ENCODE results near the gene ADAMTS3.

The ADAMTS3 gene

GRCh38 chr4:72568959-72569718, at the start of gene ADAMTS3:
TSS of gene ADAMTS3 (minus strand) at chr4:72569221. CDS start at chr4:72568762, 459 bp downstream.
- in situ Hi-C loops (cut with MboI; ENCODE audit: low sequenced_read_pairs) = no loop called here

- in situ Hi-C loops (cut with MboI; ENCODE audit: low sequenced_read_pairs) = no loop called here
These were observed 44.9 kb upstream of the ADAMTS3 start for GRCh38 chr4:72613959-72614358.

DNA sequence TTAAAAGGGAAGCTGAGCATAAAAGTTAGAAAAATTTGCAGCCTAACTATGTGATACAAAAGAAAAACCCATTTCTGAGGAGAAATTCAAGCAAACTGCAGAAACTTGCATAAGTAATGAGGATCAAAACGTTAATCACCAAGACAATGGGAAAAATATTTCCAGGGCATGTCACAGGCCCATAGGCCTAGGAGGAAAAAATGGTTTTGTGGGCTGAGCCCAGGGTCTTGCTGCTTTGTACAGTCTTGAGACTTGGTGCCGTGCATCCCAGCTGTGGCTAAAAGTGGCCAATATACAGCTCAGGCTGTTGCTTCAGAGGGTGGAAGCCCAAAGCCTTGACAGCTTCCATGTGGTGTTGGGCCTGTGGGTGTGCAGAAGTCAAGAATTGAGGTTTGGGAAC, 37.7 kb upstream of the ADAMTS3 start:
- in situ Hi-C loops (cut with MboI; ENCODE audit: low sequenced_read_pairs) = no loop called here

DNA sequence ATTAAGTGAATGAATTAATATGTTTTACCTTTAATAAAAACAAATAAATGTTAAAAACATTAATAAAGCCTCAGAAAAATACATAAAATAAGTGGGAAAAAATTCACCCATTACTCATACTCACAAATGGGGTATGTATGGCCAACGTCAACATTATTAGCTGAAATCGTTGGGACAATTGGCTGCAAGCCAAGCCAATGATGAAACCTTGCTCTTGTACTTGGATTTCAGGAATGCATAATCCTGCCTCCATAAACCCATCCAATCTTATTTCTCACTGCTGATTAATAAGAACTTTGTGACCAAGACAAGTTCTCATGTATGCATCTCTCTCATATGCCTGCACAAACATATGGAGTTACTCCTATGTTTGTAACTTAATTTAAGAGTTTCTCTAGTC, 35.3 kb upstream of the ADAMTS3 start:
- in situ Hi-C loops (cut with MboI; ENCODE audit: low sequenced_read_pairs) = no loop called here

DNA sequence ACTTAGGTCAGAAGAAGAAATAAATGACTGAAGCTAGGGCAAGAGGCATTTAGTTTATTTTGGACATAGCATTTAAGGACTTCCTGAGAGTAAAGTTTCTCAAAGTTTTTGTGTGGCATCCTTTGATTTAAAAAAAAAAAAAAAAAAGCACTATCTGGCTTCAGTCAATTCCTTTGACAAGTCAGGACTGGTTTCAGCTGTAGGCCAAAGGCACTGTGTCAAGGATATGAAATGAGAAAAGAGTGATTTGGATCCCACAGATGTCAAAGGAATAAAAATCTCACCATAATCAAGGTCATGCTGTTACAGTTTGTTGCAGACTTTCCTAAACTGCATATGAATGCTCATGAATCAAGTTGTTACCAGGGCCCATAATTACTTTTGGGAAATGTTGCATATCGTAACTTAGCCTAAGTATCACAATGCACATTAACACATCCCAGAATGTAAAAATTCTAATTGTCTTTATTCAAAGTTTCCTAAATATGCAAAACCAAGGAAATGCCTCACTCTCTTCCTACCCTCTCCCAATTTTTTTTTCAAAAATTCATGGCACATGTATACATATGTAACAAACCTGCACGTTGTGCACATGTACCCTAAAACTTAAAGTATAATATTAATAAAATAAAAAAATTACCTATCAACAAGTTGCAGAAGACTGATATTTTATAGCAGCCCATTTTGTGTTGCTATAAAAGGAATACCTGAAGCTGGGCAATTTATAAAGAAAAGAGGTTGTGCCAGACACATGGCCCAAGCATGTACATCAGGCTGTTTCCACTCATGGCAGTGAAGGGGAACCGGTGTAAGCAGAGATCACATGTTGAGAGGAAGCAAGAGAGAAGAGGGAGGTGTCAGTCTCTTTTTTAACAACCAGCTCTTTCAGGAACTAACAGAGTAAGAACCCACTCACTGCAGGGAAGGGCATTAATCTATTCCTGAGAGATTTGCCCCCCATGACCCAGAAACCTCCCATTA, 33.7 kb upstream of the ADAMTS3 start:
- in situ Hi-C loops (cut with MboI; ENCODE audit: low sequenced_read_pairs) = no loop called here

DNA sequence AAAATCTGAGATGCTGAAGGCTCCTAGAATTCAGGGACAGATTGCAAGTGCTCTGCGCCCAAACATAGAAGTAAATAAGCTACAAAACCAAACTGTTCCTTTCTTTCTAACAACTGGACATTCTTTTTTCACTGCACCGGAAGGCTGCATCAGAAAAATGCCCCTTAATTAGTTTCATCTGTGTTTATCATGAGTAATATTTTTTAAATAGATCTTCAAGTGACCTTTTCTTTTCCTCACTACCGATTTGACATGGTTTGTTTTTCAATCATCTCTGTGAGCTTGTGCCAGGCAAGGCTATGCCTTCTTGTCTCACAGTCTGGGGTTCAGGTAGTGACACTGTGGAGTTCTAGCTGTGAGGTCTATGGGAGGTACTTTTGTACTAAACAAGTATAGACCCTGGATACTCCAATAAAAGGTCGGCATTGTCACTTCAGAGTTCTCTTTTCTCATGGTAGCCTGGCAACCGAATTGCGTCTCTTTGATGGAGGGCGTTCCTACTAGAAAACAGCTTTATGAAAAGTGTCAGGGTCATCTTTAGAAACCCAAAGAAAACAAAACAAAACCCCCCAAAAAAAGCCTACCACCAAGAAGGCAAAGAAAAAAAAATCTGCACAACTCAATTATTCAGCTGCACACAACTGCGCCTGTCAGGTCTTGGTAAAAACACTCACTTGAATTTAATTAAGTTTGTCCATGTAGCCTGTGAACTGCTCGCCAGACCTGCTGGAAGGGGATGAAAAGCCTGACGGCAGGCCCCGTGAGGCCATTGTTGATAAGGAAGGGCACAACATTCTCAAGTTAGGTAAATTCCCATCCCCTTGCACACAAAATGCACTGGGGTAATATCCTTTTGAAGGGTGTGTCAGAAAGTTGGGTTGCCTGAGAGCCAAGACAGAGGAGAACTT, 22.8 kb upstream of the ADAMTS3 start:
- in situ Hi-C loops (cut with MboI; ENCODE audit: low sequenced_read_pairs) = no loop called here

DNA sequence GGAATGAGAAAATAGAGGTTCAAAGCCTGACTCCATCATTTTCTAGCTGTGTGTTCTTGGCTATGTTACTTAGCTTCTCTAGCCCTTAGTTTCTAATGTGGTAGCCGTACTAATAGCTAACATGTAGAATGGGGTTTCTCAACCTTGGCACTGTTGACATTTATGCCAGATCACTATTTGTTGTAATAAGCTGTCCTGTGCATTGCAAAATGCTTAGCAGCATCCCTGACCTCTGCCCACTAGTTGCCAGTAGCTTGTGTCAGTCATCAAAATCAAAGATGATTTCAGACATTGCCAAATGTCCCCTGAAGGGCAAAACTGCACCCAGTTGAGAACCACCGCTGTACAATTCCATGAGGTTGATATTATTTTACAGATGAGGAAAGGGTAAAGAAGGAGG, 18.3 kb upstream of the ADAMTS3 start:
- in situ Hi-C loops (cut with MboI; ENCODE audit: low sequenced_read_pairs) = no loop called here

DNA sequence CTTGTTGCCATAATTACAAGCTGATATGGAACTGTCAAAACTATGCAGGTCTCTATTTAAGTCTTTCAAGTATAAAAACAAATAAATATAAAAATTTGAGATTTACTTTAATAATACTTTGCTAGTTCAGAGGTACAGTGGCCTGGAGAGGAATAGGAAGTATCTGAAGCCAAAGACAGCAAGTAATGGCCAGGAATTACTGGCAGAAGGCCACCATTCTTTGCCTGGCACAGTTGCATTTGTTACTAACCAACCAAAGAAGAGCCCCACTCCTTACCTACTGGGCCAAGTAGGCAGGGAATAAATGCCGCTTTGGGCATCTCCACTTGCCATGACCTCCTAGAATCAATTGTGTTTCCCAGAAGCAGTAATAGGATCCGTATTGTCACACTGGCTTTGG, 13.8 kb upstream of the ADAMTS3 start:
- in situ Hi-C loops (cut with MboI; ENCODE audit: low sequenced_read_pairs) = no loop called here

DNA sequence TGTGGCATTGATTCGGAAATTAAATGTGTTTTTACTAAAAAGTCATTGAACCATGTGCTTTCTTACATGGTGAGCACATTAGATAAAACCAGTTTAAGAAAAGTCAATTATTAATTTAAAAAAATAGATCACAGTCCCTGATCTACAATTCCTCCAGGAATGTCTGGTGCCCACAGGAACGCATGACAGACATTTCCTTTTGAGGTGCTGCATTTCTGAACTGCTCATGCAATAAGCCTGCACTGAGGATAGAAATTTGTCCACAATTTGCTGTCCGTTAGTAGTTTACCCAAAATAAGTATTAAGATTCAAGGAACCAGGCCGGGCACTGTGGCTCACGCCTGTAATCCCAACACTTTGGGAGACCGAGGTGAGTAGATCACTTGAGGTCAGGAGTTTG, 8.2 kb upstream of the ADAMTS3 start:
- in situ Hi-C loops (cut with MboI; ENCODE audit: low sequenced_read_pairs) = no loop called here

- in situ Hi-C loops (cut with MboI; ENCODE audit: low sequenced_read_pairs) = no loop called here
These were observed 2.3 kb upstream of the ADAMTS3 start for GRCh38 chr4:72571337-72571736.

- in situ Hi-C loops (cut with MboI; ENCODE audit: low sequenced_read_pairs) = no loop called here
These were observed 756 bp upstream of the ADAMTS3 start for GRCh38 chr4:72569719-72570235.

GRCh38 chr4:72567821-72568675, 973 bp downstream of the ADAMTS3 start:
- in situ Hi-C loops (cut with MboI; ENCODE audit: low sequenced_read_pairs) = no loop called here

DNA sequence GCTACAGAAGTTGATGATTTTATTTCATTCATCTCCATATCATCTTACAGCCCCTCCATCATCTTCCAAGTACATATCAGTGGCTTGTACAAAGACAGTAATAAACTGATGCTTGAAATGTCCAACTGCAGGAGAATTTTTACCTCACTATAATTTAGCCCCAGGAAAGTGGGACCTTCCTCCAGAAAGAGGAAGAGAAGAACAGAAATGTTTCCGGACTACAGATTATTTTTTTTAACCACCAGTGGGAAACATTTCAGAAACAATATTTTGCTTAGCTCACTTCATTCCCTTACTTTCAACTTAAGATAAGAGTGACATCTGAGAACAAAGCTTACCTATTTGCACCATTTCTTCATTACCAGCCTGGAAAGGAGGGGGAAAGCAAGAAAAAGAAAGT, 2.0 kb downstream of the ADAMTS3 start:
- in situ Hi-C loops (cut with MboI; ENCODE audit: low sequenced_read_pairs) = no loop called here

DNA sequence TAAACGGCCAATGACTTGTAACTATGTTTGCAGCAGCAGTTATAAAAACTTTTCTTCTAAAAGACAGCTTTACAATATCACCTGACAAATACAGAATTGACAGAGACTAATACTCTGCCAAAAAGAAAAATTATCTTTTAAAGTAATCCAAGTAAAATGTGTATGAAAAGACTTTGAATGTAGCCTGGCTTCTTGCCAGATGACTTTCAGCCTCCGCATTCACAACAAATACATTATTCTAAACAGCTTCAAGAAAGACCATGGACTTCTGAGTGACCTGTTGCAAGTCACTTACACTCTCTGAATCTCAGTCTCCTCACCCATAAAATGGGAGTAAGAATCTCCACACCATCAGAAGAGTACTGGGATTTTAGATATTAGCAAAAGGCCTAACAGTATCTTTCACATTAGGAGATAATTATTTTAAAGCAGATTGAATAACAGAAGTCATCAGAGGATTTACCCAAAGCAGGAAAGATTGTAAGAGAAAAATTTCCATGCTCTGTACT, 2.5 kb downstream of the ADAMTS3 start:
- in situ Hi-C loops (cut with MboI; ENCODE audit: low sequenced_read_pairs) = no loop called here

DNA sequence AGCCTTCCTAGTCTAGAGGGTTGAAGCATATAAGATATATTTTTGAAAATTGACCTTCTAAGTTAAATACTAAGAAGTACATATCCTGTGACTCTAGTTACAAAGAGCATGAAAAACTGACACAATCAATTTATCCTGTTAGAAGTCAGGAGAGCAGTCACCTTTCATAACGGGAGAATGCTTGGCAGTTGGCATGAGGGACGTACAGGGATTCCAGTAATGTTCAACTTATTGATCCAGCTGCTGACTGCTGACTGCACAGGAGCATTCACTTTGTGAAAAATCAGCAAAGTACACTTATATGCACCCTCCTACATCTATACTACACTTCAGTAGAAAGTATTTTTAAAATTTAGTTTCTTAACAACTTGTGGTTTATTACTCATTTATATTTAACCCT, 4.2 kb downstream of the ADAMTS3 start:
- in situ Hi-C loops (cut with MboI; ENCODE audit: low sequenced_read_pairs) = no loop called here

DNA sequence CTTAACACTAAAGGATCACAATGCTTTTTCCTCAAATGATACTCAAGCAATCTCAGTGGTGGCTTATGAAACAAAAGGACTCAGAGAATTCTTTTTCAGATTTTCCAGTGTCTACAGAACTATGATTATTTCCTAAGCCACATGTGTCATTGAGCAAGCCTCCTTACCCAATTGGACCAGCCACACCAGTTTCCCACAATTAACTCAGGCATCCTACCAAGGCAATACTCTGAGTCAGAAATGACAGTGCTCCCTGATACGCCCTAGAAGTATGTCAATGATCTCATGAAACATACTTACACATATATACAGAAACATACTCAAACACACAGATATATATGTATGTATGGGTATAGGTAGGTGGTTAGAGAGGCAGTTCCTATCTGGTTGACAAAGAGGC, 4.8 kb downstream of the ADAMTS3 start:
- in situ Hi-C loops (cut with MboI; ENCODE audit: low sequenced_read_pairs) = no loop called here

DNA sequence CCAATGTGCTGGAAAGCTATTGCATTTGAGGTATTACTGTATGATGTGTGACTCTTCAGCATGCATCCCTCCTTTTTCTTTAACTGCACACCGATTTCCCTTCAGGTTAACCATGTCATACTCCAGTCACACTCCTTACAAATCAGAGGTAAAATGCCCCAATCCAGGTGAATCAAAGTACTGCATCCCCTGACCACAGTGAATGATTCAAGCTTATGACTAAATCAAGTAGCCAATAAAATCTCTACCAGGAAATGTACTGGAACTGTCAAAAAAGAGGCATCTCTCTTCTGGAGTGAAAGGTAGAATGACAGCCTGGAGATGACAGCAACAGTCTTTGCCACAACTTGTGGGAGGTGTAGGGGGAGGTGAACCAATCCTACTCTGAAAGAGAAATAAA, 10.4 kb downstream of the ADAMTS3 start:
- in situ Hi-C loops (cut with MboI; ENCODE audit: low sequenced_read_pairs) = no loop called here

GRCh38 chr4:72557021-72557420, 12.0 kb downstream of the ADAMTS3 start:
- in situ Hi-C loops (cut with MboI; ENCODE audit: low sequenced_read_pairs) = no loop called here

GRCh38 chr4:72555377-72555831, 13.6 kb downstream of the ADAMTS3 start:
- in situ Hi-C loops (cut with MboI; ENCODE audit: low sequenced_read_pairs) = no loop called here
